Smooth muscle cell (in vitro differentiated cells): ENCODE measurements around the gene CYB561D2. TPM values are rescaled to one million over a fixed set of nuclear protein-coding genes. Genes with fewer than 3 reads are reported as not detected.

ENCODE experiments used
- DNase-seq: peaks from one replicate; lab custom pipeline; 2025; ENCODE audit not compliant: unreplicated experiment; lab: John Stamatoyannopoulos, UW
- H2AFZ ChIP-seq: fragments of 200-600 bp; sonication (generic); 2 replicates; pipeline ENCODE4 v1.6.0; 2016; ENCODE audit warnings: antibody characterized with exemption, low read depth, mild to moderate bottlenecking
- H3F3A ChIP-seq: fragments of 200-600 bp; sonication (generic); 2 replicates; pipeline ENCODE4 v1.6.0; 2017; ENCODE audit warnings: antibody characterized with exemption, low read depth
- H3K27ac ChIP-seq: fragments of 200-600 bp; sonication (generic); 2 replicates; pipeline ENCODE4 v1.5.1; 2016; ENCODE audit warnings: low read depth, mild to moderate bottlenecking
- H3K27me3 ChIP-seq: fragments of 200-600 bp; sonication (generic); 2 replicates; pipeline ENCODE4 v1.6.1; 2016; ENCODE audit warnings: low read depth, mild to moderate bottlenecking
- H3K36me3 ChIP-seq: fragments of 200-600 bp; sonication (generic); 2 replicates; pipeline ENCODE4 v1.5.1; 2016; ENCODE audit warnings: low read depth
- H3K4me1 ChIP-seq: fragments of 200-600 bp; sonication (generic); 2 replicates; pipeline ENCODE4 v1.5.1; 2016; ENCODE audit warnings: low read depth
- H3K4me2 ChIP-seq: fragments of 200-600 bp; sonication (generic); 2 replicates; pipeline ENCODE4 v1.6.0; 2016; ENCODE audit warnings: mild to moderate bottlenecking
- H3K4me3 ChIP-seq: fragments of 200-600 bp; sonication (generic); 2 replicates; pipeline ENCODE4 v1.5.1; 2016; ENCODE audit warnings: mild to moderate bottlenecking
- H3K79me2 ChIP-seq: fragments of 200-600 bp; sonication (generic); 2 replicates; pipeline ENCODE4 v1.6.0; 2016; ENCODE audit warnings: low read depth, mild to moderate bottlenecking
- H3K9ac ChIP-seq: fragments of 200-600 bp; sonication (generic); 2 replicates; pipeline ENCODE4 v1.6.0; 2016; ENCODE audit warnings: low read depth
- H3K9me3 ChIP-seq: fragments of 200-600 bp; sonication (generic); replicated peaks from 2 replicates; pipeline ENCODE4 v1.5.1; 2016; ENCODE audit warnings: low read depth
- H4K20me1 ChIP-seq: fragments of 200-600 bp; sonication (generic); 2 replicates; pipeline ENCODE4 v1.6.0; 2016; ENCODE audit warnings: low read depth
- CTCF ChIP-seq: fragments of 200-600 bp; sonication (generic); IDR thresholded peaks from 2 replicates; pipeline ENCODE4 v1.5.1; 2017; ENCODE audit warnings: borderline replicate concordance, mild to moderate bottlenecking, antibody characterized with exemption; ENCODE audit not compliant: insufficient read depth, poor library complexity, severe bottlenecking
- WGBS: methylation state at CpG from one replicate; pipeline ENCODE4 v1.1.7; 2016; ENCODE audit warnings: low lambda C conversion rate; 5-methylcytosine and 5-hydroxymethylcytosine counted together
- polyA plus RNA-seq: library from polyadenylated mRNA; unstranded; fragments of >200 nt; fragmentation: Nextera tagmentation; extraction: Ambion mirVana; gene quantifications from 2 replicates; pipeline ENCODE4 v1.2.1, GENCODE V29; 2016
- total RNA-seq: library from RNA; depleted of rRNA; stranded (reverse); fragments of >200 nt; gene quantifications from 2 replicates; pipeline ENCODE4 v1.2.3, GENCODE V29; 2014

The CYB561D2 gene
- total and polyA plus RNA-seq, 2 experiments from 2014 or later, result 21.6 to 22.6 TPM

GRCh38 chr3:50340448-50341329, 10.0 kb upstream of the CYB561D2 start, which contains the start of gene RASSF1:
Gene RASSF1, minus strand, starts transcription at chr3:50340836. Its CDS starts 31 bp downstream, at chr3:50340805.
- H3K36me3 ChIP-seq, result no peaks in the 10 kb centered on the region
- peak within 1 kb of the TSS; percentile 45 for H3K4me3 ChIP-seq
- H3K27ac ChIP-seq, result no peak within 1 kb of the TSS
- no peaks in the 10 kb centered on the region for H3K9me3 ChIP-seq
- 12% methylated on average over 81 of the region's 85 CpGs for WGBS
- peaks cover 28% of the 10 kb centered on the region for H3K4me1 ChIP-seq
- H3F3A ChIP-seq, result peaks cover 12% of the 10 kb centered on the region
- no peak for TF ChIP-seq CTCF
- no peak within 1 kb of the TSS for H3K9ac ChIP-seq
- H3K79me2 ChIP-seq, result peaks cover 13% of the 10 kb centered on the region
- H2AFZ ChIP-seq, result peak within 1 kb of the TSS; percentile 62
- peaks cover 6% of the 10 kb centered on the region for H4K20me1 ChIP-seq
- peaks cover 19% of the 10 kb centered on the region for H3K27me3 ChIP-seq
- DNase-seq, result no peak
- H3K4me2 ChIP-seq, result peak within 1 kb of the TSS; percentile 89

DNA sequence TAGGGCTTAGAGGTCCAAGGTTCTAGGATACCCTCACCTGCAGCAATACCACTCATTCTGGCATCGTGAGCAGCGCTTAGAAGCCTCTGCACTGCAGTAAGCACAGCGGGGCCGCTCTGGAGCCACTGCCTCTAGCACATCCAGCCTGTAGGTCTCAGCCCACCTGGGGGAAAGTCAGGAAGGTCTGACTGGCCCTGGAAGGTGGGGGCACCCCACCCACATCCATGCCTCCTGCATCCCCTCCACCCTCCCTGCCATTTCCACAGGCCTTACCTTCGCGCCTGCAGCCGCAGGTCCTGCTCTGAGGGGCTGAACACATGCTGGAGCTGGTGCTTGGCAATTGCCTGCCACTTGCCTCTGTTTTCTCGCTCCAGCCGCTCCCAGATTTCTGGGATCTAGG, 9.1 kb upstream of the CYB561D2 start:
- Histone ChIP-seq H3K79me2 (peaks cover 4% of the 10 kb centered on the region), H3K27me3 (peaks cover 19% of the 10 kb centered on the region), H4K20me1 (no peaks in the 10 kb centered on the region), H3K4me2 (no peak overlapping the region), H3F3A (peaks cover 20% of the 10 kb centered on the region), H3K27ac (no peak overlapping the region), H3K4me3 (no peak overlapping the region), H3K4me1 (peaks cover 22% of the 10 kb centered on the region), H3K36me3 (no peaks in the 10 kb centered on the region), H3K9ac (no peak overlapping the region), H3K9me3 (no peaks in the 10 kb centered on the region), H2AFZ (no peak overlapping the region)
- WGBS, result 95% methylated on average over 9 of the region's 9 CpGs
- no peak for TF ChIP-seq CTCF
- no peak for DNase-seq

GRCh38 chr3:50341996-50342650, 8.5 kb upstream of the CYB561D2 start:
- no peak overlapping the region for H3K9ac ChIP-seq
- H3F3A ChIP-seq, result peaks cover 20% of the 10 kb centered on the region
- no peaks in the 10 kb centered on the region for H4K20me1 ChIP-seq
- H3K4me3 ChIP-seq, result no peak overlapping the region
- no peak for DNase-seq
- peaks cover 19% of the 10 kb centered on the region for H3K27me3 ChIP-seq
- WGBS, result 87% methylated on average over 11 of the region's 13 CpGs
- no peaks in the 10 kb centered on the region for H3K9me3 ChIP-seq
- H3K4me2 ChIP-seq, result no peak overlapping the region
- peaks cover 22% of the 10 kb centered on the region for H3K4me1 ChIP-seq
- H2AFZ ChIP-seq, result no peak overlapping the region
- no peak for TF ChIP-seq CTCF
- no peaks in the 10 kb centered on the region for H3K79me2 ChIP-seq
- no peak overlapping the region for H3K27ac ChIP-seq
- no peaks in the 10 kb centered on the region for H3K36me3 ChIP-seq
